Activated effector memory CD4-positive, alpha-beta T cell treated with anti-CD3 and anti-CD28 coated beads, Interleukin-2, amount 50 U/mL, for 16 hours (primary cell): ENCODE measurements around the gene DMAC2.
"Not testable (repeated sequence)": the region's sequence is repeated elsewhere in the genome, so short reads cannot be mapped to it uniquely, and the experiment has no call there.

Experiments
- DNase-seq: peaks from one replicate; pipeline ENCODE4 v3.0.0-alpha.2; 2020

Gene DMAC2

DNA sequence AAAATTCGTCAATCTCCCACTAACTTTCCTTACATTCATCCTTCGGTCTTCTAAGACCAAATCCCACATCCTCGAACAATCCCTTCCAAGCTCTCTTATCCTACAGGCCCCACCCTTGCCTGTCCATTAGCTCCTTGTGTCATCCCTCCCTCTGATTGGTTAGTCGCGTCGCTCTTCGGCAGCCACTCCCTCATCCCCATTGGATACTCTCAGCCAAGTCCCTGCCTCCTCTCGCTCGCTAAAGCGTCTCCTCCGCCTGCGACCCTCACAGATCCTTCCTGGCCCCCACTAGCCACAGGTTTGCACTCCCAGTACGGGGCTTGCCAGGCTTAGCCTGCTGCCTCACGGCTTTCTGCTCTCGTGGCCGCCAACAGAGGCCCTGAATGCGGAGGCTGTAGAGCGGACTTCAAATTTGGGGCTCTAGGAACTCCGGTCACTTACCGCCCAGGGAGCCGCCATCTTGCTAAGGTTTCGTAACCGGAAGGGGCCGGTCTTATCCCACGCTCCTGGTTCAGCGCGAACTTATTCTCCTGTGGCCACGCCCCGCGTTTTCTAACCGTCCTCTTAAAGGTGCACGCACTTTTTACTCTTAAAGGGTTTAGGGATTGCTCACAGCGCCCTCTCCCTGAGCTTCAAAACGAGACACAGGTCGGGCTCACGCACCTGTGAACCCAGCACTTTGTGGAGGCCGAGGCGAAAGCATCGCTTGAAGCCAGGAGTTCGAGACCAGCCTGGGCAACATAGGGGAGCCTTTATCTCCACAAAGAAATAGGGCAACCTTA, at the start of gene DMAC2:
DMAC2 (minus strand) TSS at position 472 of the 782 bp plus-strand sequence; CDS start at position 459, 13 bp downstream.
- DNase-seq, result peak; percentile 98

GRCh38 chr19:41486953-41487352, 47.2 kb upstream of the DMAC2 start:
- not testable (repeated sequence) for DNase-seq

- DNase-seq, result no peak
Observed at GRCh38 chr19:41484822-41485221, 45.1 kb upstream of the DMAC2 start.

DNA sequence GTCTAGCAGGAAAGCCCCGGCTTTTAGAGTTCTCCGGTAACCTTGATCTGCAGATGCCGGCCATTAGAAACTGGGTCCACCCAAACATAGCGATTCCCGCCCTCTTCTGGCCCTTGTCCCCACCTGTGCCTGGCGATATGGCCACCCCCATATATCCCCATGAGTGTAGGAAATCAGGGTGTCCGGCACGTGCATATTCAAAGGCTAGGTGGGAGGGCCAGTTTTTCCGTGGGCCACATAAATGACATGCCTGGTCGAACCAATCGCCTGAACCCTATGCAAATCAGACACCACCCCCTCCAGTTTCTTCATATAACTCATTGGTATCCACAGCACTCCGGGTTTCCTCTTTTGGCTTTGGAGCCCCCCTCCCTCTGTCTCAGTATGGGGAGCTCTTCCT, 40.6 kb upstream of the DMAC2 start:
- no peak for DNase-seq

DNA sequence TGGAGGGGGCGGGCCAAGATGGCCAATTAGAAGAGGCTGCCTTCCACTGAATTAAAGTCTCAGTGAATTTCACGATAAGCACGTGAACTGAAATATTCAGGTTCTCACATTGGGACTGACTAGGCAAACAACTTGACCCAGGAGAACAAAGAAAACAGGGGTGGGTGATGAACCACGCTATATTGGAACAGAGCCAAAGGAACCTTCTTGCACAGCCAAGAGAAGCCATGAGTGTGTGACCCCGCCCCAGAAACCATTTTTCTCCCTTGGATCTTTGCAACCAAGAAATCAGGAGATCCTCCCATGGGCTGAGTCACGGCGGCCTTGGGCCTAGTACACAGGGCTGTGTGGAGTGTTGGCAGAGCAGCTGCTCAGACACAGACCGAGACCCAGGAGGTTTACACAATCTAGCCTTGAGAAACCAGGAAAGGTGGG, 40.1 kb upstream of the DMAC2 start:
- DNase-seq, result no peak

GRCh38 chr19:41478875-41479756, 39.4 kb upstream of the DMAC2 start:
- DNase-seq, result no peak

DNA sequence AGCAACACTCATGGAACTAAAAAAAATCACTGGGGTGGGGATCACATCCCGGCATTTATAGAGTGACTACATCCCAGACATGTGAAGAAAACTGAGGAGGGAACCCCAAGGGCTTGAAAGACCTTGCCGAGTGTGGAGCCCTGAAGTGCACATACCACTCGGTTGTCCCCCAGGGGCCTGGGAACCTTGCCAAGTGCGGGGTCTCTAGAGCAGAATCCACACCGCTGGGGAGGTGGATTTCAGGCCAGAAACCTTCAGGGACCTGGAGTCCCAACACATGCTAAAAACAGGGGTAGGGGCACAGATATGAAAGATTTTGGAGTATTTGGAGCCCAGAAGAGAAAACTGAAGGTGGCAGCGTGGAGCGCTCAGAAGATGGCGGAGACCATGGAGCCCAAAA, 38.5 kb upstream of the DMAC2 start:
- DNase-seq, result no peak

GRCh38 chr19:41476583-41476982, 36.9 kb upstream of the DMAC2 start:
- no peak for DNase-seq

DNA sequence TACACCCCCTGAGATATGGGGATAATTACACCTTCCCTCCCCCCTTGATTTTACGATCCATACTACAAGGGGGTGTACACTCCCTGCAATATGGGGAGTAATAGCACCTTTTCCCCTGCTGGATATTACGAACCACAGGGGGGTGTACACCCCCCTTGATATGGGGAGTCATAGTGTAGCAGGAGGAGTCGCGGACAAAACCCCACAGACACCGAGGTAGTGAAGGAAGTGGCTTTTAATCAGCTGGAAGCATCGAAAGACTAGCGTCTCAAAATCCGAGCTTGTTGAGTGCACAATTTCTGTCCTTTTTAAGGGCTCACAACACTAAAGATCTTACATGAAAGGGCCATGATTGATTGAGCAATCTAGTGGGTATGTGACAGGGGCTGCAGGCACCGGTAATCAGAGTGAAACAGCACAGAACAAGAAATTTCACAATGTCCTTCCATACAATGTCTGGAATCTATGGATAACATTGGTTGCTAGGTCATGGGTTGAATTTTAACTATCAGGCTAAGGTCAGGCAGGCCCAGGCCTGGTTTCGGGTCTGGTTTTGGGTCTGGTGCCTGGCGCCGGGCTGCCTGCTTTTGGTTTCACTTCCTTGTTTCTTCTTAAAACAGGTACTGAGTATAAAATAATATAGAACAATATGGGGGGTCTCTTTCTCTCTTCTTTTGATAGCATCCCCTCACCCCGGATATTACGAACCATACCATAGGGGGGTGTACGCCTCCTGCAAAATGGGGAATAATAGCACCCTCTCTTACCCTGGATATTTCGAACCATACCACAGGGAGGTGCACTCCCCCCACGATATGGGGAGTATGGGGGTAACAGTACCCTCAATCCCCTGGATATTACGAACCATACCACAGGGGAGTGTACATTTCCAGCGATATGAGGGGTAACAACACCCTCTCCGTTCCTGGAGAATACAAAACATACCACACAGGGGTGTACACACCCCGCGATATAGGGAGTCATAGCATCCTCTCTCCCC, 23.8 kb upstream of the DMAC2 start:
- not testable (repeated sequence) for DNase-seq

DNA sequence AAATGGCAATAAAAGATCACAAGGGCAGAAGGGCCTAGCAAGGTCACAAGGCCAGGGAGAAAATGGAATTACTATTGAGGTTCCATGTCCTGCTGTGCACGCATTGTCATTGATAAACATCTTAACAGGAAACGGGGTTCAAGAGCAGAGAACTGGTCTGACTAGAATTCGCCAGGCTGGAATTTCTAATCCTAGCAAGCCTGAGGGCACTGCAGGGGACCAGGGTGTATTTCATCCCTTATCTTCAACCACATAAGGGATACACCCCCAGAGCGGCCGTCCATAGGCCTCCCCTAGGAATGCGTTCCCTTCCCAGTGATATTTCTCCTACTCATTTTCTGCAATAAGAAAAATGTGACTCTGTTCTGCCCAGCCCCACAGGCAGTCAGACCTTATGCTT, 22.8 kb upstream of the DMAC2 start:
- no peak for DNase-seq

DNA sequence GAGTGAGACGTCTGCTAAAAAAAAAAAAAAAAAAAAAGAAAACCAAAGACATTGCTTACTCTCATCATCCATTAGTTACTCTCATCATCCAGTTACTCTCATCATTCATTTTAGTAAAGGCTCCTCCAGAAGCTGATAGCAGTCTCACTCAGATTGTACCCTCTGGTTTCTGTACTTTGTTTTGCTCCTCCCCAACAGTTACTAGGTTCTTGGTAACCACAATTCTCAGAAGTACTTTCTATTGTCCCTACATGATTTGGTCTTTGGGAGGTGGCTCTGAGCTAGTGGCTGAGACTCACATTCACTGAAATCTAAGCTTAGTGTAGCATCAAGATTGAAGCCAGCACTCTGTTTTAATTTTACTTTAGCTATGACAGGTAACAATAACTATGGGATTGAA, 17.5 kb upstream of the DMAC2 start:
- no peak for DNase-seq

- no peak for DNase-seq
Observed at GRCh38 chr19:41456342-41456918, 16.7 kb upstream of the DMAC2 start.

DNA sequence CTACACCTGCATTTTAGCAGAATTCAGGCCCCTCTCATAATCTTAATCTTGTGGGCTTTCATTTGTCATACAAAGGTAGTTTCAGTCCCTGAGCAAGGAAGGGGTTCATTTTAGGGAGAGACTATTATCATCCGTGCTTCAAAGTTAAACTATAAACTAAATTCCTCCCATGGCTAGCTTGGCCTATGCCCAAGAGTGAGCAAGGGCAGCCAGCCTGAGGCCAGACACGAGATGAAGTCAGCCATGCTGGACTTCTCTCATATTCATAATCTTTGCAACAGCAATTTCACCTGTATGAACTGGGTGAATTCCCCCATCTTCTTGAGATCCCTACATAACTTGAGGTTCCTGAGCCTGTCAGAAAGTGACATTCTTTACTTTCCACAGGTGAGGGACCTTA, 16.2 kb upstream of the DMAC2 start:
- DNase-seq, result no peak

DNA sequence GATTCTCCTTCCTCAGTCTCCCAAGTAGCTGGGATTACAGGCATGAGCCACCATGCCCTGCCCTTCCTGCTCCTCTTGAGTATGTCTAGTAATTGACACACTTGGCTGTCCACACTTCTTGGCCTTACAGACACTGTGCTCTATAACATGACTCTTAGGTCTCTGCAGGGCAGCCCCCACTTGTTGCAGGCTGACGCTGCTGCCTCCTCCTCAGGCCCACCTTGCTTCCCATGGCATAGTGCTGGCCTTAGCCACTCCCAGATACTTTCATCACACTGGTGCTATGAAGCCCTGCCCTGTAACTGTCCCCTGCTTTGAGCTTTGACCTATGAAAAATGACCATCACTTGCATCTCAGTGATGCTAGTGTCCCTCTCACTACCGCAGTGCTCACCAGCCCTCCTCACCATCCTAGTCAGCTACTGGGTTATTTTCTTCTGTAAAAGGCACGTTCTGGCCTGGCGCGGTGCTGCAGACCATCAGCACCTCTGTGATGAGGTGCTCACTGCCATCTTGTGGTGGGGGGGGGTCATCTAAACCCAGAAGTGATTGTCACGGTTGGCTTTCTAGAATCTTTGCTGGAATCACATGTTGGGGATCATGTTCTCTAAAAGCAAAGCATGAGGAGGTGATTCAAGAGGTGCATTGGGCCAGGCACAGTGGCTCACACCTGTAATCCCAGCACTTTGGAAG, 13.0 kb upstream of the DMAC2 start:
- no peak for DNase-seq

- no peak for DNase-seq
Observed at GRCh38 chr19:41449865-41450178, 10.1 kb upstream of the DMAC2 start.

GRCh38 chr19:41449079-41449864, 9.6 kb upstream of the DMAC2 start:
- DNase-seq, result peak; percentile 91

- no peak for DNase-seq
Observed at GRCh38 chr19:41447732-41448332, 8.1 kb upstream of the DMAC2 start.

GRCh38 chr19:41445575-41445974, 5.9 kb upstream of the DMAC2 start:
- DNase-seq, result peak; percentile 54

- peak; percentile 41 for DNase-seq
Observed at GRCh38 chr19:41443813-41444455, 4.2 kb upstream of the DMAC2 start.
